ENCODE results near the gene GYS2. TPM values are rescaled to one million over a fixed set of nuclear protein-coding genes. Genes with fewer than 3 reads are reported as not detected.
A peak's percentile ranks its signal among the peaks of the same experiment; 100 is the strongest.

Gene GYS2
- polyA plus RNA-seq, 1 experiment: not detected

DNA sequence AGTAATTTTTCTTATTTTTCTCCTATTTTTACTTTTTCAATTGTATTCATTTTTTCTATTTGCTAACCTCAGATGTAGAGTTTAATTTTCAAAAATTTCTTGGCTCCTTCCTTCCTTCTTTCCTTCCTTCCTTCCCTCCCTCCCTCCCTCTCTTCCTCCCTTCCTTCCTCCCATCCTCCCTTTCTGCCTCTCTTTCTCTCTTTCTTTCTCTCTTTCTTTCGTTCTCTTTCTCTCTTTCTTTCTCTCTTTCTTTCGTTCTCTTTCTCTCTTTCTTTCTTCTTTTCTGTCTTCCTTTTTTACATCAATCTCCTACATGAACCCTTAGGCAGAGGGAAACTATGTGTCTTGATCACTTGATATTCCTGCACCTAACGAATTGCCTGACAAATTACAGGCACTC lies 12.4 kb upstream of the GYS2 start:
- ChIA-PET POLR2A (no interaction called here), CTCF (no interaction called here)
- TF ChIP-seq CTCF (IDR thresholded peaks at IDR 0.05; ENCODE audit: low read depth, low read length): no peak
- DNase-seq (ENCODE audit: low read depth, low spot score): no peak
- H3K27me3 ChIP-seq (ENCODE audit: control insufficient read depth, insufficient read depth, low read length): peaks cover 3% of the 10 kb centered on the region
- no peaks in the 10 kb centered on the region for H3K9me3 ChIP-seq (ENCODE audit: control insufficient read depth, insufficient read depth, low read length)
- no peak overlapping the region for H3K4me3 ChIP-seq (ENCODE audit: low read depth, low read length)
- H3K27ac ChIP-seq (ENCODE audit: low read depth, low read length): no peak overlapping the region

DNA sequence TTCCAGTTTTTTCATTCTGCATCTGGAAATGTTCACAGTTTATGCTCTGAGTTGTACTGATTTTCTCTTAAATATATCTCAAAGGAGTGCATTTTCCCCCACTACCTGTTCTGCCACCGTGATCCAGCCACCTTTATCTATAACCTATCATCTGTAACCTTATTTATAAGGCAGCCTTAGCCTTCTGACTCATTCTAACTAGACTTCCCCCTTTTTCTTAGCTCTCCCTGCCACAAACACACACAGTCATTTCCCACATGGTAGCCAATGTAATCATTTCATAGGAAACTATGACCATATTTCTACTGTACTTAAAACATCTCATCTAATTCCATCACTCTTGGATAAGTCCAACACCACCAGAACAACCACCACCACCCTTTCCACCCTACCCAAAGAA lies 10.8 kb upstream of the GYS2 start:
- H3K27ac ChIP-seq (ENCODE audit: low read depth, low read length): no peak overlapping the region
- ChIA-PET CTCF (interaction anchor here (0.9 kb wide), 1 partner anchor 10 kb away, joined by 3 read pairs; no protein-coding TSS in a partner anchor), POLR2A (no interaction called here)
- no peak for TF ChIP-seq CTCF (IDR thresholded peaks at IDR 0.05; ENCODE audit: low read depth, low read length)
- no peak overlapping the region for H3K4me3 ChIP-seq (ENCODE audit: low read depth, low read length)
- DNase-seq (ENCODE audit: low read depth, low spot score): no peak
- H3K27me3 ChIP-seq (ENCODE audit: control insufficient read depth, insufficient read depth, low read length): peaks cover 3% of the 10 kb centered on the region
- no peaks in the 10 kb centered on the region for H3K9me3 ChIP-seq (ENCODE audit: control insufficient read depth, insufficient read depth, low read length)

DNA sequence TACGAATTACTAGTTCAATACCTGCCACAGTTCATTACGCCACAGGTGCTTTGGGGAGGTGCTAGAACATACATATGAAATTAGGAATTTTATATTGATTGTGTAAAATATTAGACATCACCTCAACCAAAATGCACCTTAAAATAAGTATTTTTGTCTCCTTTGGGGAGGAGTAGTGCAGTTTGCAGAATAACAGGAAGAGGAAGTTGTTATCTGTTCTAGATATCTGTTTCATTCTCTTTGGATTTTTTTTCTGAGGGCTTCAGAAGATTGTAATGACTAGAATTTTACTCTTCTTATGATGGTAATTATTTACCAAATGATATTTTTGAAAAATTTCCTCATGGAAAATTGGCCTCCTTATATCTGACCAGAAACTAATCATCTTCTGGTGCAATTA lies 9.9 kb upstream of the GYS2 start:
- no peak for DNase-seq (ENCODE audit: low read depth, low spot score)
- H3K27me3 ChIP-seq (ENCODE audit: control insufficient read depth, insufficient read depth, low read length): peaks cover 3% of the 10 kb centered on the region
- ChIA-PET POLR2A (no interaction called here), CTCF (interaction anchor here (0.9 to 1.2 kb wide), 2 partner anchors 32 to 66 kb away, joined by 3 to 4 read pairs; no protein-coding TSS in a partner anchor)
- no peak overlapping the region for H3K4me3 ChIP-seq (ENCODE audit: low read depth, low read length)
- no peak overlapping the region for H3K27ac ChIP-seq (ENCODE audit: low read depth, low read length)
- TF ChIP-seq CTCF (IDR thresholded peaks at IDR 0.05; ENCODE audit: low read depth, low read length): no peak
- H3K9me3 ChIP-seq (ENCODE audit: control insufficient read depth, insufficient read depth, low read length): no peaks in the 10 kb centered on the region

DNA sequence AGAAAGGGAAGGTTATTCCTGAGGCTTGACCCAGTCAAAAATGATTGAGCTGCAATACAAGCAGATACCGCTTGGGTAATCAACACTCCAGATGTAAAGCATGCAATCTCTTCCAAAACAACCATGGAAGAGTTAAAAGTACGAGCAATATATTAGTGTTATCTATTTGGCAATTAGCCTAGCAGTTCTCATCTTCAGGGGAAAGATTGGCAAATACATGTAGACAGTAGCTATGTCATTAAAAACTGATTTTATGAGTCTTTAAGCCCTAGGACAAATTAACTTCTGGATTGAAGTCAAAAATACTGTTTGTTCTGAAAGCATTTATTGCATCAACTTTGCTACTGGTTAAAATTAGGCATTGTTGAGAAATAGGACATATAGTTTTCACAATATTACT lies 9.3 kb upstream of the GYS2 start:
- Histone ChIP-seq H3K9me3 (ENCODE audit: control insufficient read depth, insufficient read depth, low read length) (no peaks in the 10 kb centered on the region), H3K27me3 (ENCODE audit: control insufficient read depth, insufficient read depth, low read length) (peaks cover 3% of the 10 kb centered on the region), H3K4me3 (ENCODE audit: low read depth, low read length) (no peak overlapping the region), H3K27ac (ENCODE audit: low read depth, low read length) (no peak overlapping the region)
- no peak for DNase-seq (ENCODE audit: low read depth, low spot score)
- peak; percentile 43 for TF ChIP-seq CTCF (IDR thresholded peaks at IDR 0.05; ENCODE audit: low read depth, low read length)
- ChIA-PET POLR2A (no interaction called here), CTCF (interaction anchor here (0.9 to 1.2 kb wide), 2 partner anchors 33 to 67 kb away, joined by 3 to 4 read pairs; no protein-coding TSS in a partner anchor)

DNA sequence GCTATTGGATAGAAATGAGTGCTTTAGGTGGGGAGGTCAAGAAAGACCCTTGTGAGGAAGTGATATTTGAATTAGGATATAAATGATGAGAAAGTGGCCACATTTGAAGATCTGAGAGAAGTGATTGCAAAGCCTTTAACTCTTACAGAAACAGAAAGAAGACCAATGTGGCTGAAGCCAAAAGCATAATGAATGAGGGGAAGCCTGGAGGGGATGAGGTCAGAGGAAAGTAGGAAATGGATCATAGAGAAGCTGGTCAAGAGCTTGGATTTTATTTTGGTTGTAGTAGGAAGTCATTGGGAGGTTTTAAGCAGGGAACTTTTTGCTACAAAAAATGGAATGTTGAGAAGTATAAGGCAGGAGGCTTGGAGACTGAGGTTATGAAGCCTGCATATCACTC lies 3.5 kb upstream of the GYS2 start:
- DNase-seq (ENCODE audit: low read depth, low spot score): no peak
- Histone ChIP-seq H3K4me3 (ENCODE audit: low read depth, low read length) (no peak overlapping the region), H3K27me3 (ENCODE audit: control insufficient read depth, insufficient read depth, low read length) (no peaks in the 10 kb centered on the region), H3K9me3 (ENCODE audit: control insufficient read depth, insufficient read depth, low read length) (no peaks in the 10 kb centered on the region), H3K27ac (ENCODE audit: low read depth, low read length) (no peak overlapping the region)
- no peak for TF ChIP-seq CTCF (IDR thresholded peaks at IDR 0.05; ENCODE audit: low read depth, low read length)
- ChIA-PET POLR2A (no interaction called here), CTCF (interaction anchor here (2.1 kb wide), 1 partner anchor 72 kb away, joined by 12 read pairs; no protein-coding TSS in a partner anchor)
